ENCODE measurements around the gene PEAK3.

Gene PEAK3

DNA sequence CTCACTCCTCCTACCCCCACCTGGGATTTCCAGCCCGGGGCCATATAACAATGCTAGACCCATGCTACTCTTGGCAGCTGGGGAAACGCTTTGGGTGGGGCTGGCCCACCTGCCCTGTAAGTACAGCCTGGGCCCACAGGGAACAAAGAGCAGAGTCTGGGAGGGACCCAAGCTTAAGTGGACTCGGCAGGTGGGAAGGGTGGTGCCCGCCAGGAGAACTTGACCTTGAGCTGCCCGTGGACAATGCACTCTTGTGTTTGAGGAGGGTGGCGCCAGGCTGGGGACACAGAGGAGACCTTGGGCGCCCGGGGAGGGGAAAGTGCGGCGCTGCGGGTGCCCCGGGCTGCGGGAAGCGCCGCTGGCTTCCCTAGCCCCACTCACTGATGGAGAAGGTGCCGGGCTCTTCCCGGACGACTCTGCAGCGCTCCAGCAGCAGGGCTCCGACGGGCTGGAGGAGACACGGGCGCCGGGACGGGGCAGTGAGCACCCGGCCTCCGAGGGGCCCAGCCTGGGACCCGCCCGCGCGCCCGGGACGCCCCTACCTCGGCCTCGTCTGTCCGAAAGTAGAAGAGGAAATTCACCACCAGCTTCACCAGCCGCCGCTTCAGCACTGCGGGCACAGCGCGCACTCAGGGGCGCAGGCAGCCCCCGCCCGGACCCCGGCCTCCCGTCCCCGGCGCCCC lies 46.5 kb downstream of the PEAK3 start:
- DNase-seq, result no peak

DNA sequence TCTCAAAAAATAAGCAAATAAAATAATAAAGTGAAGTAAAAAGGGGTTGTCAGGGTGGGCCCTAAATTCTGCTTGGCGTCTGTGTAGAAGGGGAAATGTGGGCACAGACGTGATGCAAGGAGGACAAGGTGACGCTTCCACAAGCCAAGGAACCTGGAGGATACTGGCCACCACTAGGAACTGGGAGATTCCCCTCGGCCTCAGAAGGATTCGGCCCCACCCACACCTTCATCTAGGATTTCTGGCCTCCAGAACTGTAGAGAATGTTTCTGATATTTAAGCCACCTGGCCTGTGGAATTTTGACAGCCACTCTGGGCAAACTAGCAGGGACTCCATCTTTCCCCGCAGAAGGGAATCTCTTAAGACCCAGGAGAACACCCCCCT lies 47.0 kb downstream of the PEAK3 start:
- no peak for DNase-seq

DNA sequence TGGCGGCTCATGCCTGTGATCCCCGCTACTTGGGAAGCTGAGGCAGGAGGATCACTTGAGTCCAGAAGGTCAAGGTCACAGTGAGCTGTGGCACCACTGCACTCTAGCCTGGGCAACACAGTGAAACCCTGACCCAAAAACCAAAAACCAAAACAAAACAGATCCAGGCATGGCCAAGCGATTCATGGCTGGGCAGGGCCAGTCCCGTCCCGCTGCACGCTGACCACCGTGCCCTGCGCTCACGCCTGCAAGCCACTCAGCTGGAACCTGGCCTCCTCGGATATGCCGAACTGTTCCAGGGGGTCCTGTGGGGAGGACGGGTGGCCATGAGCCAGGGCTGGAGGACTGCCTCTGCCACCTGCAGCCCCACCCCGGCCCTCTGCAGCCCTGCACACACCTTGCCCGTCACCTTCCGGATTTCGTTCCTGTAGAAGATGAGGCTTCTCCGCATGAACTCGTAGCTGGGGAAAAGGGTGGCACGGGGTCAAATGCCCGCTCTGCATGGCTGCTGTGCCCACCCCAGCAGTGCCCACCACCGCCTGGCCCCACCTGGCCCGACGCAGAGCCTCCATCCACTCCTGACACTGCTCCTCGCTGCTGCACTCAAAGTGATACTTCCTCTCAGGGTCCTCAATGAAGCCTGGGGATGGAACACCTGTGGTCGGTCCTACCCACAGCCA lies 48.2 kb downstream of the PEAK3 start:
- no peak for DNase-seq

DNA sequence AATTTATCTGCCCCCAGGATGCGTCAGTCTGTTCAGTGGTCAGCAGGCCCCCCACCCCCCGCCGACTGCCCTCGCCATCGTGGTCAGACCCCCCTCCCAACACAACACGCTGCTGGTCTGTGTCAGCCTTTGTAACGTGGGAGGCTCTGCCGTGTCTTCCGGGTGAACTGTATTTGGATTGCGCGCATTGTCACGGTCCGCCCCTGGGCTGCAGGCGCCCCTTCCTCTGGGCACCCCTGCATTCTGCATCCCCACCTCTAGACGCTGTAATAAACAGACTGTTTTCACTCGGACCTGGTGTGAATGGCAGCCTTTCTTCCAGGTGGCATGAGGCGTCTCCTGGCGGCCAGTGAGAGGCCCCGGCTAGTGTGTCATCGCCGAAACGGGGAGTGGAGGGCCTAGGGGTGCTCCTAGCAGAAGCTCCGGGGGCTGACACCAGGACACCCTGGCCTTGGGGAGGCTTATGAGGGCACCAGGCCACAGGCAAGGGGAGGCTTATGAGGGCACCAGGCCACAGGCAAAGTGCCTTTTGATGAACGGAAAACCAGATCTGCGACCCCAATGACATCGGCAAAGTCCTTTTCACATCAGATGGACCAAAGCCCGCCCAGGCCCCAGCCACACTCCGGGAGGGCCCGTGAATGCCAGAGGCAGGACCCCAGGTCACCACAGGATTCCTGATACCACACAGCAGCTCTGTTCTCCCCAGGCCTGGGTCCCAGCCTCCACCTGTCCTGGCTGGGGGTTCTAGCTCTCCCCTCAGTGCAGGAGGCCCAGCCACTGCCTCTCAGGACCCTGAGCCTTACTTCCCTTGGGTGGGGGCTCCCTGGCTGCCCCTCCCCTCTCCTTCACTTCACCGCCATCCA lies 49.5 kb downstream of the PEAK3 start:
- no peak for DNase-seq

DNA sequence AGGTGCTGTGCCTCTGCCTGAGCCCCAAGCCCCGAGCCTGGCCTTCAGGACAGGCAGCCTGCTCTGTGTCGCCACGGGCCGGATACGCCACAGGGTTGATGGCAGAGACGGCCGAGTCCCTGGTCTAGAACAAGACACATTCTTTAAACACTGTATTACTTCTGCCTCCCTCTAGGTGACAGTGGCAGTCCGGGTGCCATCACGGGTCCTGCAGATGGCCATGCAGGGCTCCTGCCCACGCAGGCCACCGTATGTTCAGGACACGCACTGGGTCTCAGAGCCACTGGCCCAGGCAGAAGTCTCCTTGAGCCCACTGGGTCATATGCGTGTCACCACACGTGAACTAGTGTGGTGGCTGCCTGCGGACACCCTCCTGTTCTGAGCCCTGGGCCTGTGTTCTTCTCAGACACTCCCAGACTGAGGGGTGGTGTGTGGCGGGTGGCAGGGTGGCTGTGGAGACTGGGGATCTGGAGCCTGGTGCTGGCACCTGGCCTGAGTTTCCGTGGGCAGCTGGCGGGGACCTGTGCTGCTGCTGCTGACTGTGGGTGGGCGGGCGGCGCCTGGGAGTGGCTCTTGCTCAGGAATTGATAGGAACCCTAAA lies 50.3 kb downstream of the PEAK3 start:
- DNase-seq, result no peak

DNA sequence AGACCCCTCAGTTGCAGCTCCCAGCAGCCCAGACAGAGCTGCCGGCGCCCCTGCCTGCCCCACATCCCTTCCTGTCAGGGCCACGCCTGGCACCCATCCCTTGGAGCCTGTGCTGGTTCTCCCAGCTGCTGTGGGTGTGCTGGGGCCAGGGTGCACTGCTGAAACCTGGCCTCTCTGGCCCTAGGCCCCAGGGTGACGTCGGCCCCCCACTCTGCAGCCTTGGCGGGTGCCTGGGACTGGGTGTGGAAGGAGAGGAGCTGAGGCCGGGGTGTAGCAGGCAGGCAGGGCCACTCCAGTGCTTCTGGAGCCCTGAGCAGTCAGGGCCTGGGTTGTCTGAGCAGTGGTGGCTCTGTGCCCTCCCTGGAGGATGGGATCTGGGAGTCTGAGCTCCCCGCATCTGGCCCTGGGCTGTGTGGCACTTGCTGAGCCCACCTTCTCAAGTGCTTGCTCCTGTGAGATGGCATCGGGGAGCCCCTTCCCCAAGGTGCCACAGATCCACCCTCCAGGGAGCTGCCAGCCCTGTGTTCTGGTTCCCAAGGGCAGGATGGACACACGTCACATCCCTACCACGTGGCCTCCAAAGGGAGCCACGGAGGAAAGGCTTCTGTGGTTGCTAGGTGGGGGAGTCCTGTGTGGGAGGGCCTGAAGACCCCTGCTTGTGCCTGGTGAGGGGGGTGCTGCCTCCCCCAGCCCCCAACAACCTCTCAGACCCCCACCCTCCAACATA lies 51.0 kb downstream of the PEAK3 start:
- DNase-seq, result no peak

DNA sequence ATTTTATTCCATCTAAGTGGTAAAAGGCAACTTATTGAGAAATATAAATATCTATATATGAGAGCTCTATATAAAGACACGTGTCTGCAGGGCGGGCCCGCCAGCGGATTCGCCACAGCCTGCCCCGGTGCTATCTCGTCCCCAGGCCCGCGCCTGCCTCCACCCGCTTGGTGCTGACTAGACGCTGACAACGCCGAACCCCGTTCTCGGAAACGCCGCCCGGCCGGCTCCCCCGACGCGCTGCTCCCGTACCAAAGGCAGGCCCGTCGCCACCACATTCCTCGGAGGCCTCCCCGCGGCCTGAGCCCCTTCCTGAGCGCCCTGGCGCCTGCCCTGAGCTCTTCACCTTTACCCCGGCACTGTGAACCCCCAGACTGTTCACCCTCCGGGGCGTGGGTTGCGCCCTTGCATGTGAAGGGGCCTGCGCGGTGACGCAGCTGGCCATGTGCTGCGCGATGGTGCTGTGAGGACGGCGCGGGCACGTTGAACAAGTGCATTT lies 51.9 kb downstream of the PEAK3 start:
- DNase-seq, result no peak

DNA sequence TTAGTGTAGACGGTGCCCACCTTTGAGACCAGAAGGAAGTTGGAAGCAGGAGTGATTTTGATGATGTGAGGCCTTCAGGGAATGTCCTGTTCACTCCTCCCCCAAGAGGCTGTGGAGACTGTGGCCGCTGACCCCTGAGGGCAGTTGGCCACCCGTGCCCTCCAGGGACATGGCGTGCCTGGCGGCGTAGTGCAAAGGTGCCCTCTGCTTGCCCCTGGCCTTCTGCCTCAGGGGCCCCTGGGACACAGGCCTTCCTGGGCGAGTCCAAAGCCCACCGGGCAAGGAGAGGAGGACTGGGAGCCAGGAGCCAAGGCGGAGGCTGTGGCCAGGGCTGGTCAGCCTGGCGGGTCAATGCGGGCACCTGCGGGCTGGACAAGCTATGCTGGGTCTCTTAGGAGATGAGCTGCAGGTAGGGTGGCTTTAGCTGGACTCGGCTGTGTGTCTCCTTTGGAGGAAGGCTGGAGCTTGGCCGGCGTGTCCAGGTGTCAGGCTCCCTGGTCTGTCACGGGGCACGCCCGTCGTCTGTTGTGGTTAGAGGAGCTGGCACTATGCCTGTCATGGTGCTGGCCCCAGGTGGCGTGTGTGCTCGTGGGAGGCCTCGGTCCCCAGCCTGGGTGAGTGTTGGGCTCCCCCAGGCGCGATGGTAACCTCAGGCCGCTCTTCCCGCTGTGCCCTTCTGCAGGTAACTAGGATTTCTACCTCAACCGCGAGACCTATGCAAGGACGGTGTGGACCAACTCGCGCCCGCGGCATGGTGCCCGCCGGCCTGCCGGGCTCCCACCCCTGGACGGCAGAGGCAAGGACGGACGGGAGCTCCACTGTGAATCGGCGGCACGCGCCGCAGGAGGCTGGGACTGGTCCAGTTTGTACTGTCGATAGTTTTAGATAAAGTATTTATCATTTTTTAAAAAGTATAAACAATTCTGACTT lies 52.6 kb downstream of the PEAK3 start:
- DNase-seq, result no peak

DNA sequence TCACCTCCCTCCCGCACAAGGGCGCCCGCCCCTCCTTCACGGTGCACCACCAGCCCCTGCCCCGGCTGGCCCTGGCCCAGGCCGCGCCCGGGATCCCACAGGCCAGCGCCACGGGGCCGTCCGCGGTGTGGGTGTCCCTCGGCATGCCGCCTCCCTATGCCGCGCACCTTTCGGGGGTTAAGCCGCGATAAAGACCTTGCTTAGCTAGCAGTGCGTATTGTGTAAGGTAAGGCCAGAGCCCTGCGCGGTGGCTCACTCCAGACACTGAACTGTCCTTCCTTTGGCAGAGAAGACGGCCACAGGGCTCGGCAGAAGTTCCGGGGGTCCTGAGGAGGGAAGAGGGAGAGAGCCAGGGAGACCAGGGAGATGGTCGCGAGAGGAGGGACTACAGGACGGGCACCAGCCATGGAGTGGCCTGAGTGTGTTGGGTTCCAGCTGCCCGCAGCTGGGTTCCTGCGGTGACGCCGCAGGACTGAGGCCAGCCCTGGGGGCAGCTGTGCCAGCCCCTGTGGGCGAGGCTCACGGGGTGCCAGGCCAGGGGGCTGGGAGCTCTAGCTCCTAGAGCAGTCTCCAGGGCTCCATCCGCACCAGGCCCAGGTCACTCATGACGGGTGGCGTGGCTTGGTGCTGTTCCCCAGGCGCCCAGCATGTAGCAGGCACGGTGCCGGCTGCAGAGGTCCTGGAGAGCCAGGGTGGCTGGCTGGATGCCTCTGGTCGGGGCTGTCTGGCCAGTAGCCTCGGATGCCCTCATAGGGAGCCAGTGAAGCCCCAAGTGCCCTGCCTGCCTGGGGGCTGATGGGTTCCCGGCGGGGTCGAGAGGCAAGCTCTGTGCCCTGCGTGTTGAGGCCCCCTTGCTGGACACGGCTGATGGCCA lies 53.6 kb downstream of the PEAK3 start:
- DNase-seq, result no peak

DNA sequence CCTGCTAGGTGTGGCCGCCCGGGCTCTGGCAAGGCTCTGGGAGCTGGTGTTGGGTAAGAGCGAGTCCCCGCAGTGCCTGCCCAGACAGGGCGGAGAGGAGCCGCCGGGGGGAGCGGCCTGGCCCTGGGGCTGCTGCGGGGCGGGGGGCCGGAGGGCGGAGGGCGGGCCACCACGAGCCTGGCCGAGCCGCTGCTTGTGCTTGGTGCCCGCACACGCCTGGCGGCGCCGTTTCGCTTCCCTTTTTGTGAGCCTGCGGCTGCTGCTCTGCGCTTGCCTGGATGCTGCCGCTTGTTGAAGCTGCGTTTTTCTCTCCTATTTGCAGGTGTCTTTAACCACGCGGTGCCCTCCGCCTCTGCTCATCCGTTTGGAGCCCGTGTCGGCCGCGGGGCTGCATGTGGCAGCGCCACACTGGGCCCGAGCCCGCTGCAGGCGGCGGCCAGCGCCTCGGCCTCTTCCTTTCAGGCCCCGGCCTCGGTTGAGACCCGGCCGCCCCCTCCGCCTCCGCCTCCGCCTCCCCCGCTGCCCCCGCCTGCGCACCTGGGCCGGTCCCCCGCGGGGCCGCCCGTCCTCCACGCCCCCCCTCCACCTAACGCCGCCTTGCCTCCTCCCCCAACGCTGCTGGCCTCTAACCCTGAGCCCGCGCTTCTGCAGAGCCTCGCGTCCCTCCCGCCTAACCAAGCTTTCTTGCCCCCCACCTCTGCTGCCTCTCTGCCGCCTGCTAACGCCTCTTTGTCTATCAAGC lies 54.4 kb downstream of the PEAK3 start:
- DNase-seq, result no peak

DNA sequence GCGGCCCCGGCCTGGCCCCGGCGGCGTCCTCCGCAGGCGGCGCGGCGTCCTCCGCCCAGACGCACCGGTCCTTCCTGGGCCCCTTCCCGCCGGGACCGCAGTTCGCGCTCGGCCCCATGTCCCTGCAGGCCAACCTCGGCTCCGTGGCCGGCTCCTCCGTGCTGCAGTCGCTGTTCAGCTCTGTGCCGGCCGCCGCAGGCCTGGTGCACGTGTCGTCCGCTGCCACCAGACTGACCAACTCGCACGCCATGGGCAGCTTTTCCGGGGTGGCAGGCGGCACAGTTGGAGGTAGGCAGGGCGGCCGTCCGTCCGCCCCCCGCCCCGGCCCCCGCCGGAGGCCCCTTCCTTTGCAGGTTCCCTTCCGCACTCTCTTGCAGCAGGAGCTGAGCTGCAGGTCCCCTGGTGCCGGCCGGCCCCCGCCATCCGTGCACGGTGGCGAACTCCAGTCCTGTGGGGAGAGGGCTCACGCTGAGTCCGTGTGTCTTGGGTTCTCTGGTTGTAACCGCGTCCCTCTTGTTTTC lies 55.1 kb downstream of the PEAK3 start:
- no peak for DNase-seq

DNA sequence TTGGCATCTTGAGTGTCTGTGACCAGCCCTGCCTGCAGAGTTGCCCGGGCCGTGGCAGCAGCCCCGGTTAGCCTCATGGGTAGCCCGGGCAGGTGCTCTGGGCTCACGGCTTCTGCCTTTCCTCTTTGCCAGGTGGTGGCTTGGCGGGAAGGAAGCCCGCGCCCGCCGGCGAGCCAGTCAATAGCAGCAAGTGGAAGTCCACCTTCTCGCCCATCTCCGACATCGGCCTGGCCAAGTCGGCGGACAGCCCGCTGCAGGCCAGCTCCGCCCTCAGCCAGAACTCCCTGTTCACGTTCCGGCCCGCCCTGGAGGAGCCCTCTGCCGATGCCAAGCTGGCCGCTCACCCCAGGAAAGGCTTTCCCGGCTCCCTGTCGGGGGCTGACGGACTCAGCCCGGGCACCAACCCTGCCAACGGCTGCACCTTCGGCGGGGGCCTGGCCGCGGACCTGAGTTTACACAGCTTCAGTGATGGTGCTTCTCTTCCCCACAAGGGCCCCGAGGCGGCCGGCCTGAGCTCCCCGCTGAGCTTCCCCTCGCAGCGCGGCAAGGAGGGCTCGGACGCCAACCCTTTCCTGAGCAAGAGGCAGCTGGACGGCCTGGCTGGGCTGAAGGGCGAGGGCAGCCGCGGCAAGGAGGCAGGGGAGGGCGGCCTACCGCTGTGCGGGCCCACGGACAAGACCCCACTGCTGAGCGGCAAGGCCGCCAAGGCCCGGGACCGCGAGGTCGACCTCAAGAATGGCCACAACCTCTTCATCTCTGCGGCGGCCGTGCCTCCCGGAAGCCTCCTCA lies 55.7 kb downstream of the PEAK3 start:
- DNase-seq, result no peak

DNA sequence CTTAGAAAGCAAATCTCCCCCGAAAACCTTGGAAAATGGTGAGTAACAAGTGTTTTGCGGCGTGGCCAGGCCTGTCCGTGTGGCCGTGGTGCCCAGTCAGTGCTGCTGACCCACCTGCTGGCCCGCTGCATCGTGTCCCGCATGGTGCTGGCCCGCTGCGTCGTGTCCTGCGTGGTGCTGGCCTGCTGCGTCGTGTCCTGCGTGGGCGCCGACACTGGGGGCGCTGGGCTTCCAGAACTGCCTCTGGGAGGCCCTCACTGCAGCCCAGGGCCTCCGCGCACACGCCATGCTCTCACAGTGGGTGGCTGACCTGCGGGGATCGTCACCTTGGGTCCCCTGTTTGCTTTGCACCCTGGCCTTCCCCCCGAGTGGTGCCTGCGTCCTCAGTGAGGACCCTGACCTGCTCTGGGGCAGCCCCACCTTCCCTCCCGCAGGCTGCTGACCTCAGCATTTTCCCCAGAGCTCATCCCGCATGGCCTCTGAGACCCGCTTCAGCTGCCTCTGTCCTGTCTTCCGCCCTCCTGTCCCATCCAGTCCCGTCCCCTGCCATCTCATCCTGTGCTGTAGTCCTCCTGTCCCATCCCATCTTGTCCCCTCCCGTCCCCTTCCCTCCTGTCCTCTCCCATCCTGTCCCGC lies 56.4 kb downstream of the PEAK3 start:
- DNase-seq, result no peak

DNA sequence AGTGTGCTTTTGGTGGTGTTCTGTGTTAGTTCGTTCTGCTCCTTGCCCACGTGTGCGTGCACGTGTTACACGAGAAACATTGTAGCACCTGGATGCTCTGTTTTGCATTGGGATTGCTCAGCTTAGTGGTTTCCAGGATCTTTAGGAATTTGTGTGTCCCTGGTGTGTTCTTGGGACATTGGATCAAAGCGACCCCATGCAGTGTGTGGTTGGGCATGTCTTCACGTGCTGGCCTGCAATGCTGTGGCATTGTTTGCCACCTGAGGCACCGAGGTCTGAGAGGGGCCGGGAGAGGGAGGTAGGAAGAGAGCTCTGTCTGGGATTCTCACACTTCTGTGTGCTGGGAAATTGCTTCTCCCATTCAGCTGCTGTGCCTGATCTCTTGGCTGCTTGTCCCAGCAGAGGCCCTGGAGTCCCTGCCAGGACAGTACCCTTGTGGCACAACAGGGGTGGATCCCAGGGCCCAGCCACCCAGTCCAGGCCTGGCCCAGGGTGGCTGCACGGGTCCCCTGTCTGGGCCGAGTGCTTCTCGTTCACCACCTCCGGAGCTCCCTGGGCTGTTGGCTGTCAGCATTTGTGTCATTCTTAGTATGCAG lies 57.1 kb downstream of the PEAK3 start:
- no peak for DNase-seq

All from amniotic stem cell (primary cell).